HG02798 (cell line): Measurements from ENCODE around the gene MALRD1.

Experiments
- ATAC-seq: cut with Tn5 transposase; IDR thresholded peaks from one replicate; pipeline ENCODE4 v1.9.1; 2021; ENCODE audit warnings: mild to moderate bottlenecking; ENCODE audit not compliant: unreplicated experiment, poor library complexity

The MALRD1 gene

GRCh38 chr10:19556666-19557065, 508.1 kb downstream of the MALRD1 start:
- ATAC-seq: no peak

GRCh38 chr10:19561181-19561580, 512.6 kb downstream of the MALRD1 start:
- no peak for ATAC-seq

- no peak for ATAC-seq
These were observed 515.0 kb downstream of the MALRD1 start for GRCh38 chr10:19563388-19564141.

DNA sequence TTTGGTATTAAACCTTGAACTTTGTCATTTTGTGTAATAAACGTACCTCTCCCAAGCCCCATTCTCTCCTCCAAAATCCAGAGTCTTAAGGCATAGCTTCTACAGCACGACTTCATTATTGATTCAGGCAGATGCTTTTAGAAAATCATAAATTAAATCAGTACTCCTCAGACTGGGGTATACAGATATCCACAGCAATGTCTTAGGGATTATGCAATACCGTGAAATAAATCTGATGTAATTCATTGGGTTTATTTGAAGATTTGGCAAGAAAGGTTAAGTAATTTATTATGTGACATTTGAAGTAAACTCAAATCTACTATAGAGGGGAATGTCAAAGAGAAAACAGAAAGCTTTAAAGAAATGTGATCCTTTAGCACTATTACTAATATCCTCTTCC, 521.5 kb downstream of the MALRD1 start:
- ATAC-seq: no peak

DNA sequence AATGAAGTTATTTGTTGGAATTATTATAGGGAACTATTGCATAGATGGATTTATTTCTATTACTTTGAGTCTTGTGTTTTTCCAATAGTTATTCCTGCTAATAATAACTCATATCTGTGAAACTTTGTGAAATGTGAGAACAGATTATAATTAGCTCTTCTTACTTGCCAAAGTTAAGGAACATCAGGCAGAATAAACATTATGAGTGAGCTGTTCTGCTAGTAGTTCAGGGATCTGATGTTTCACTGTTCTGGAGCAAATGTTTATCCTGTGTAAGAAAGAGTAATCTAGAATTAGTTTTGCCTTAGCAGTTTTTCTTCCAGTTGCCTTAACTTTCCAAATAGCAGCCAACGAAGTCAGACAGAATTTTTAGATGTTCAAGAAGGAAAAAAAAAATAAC, 522.4 kb downstream of the MALRD1 start:
- ATAC-seq: no peak

- ATAC-seq: no peak
These were observed 523.5 kb downstream of the MALRD1 start for GRCh38 chr10:19572056-19572455.

- ATAC-seq: no peak
These were observed 528.0 kb downstream of the MALRD1 start for GRCh38 chr10:19576576-19576975.

GRCh38 chr10:19577381-19577780, 528.8 kb downstream of the MALRD1 start:
- no peak for ATAC-seq

DNA sequence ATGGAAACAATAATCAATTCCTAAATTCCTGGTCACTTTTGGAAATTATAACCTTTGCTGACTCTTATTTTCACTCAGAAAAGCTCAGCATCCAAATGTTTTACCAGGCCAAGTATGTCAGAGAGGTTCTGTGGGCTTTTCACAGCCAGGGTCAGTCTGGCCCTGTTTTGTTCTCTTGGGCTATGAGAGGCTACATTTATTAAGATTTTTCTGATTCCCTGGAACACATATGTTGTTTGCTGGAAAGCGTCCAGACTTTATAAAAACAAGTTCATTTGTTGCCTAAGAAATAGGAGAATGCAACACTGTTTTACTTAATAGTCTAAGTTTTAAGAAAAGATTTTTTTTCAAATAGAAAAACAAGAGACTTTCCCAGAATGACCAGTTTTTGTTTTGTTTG, 529.2 kb downstream of the MALRD1 start:
- no peak for ATAC-seq

DNA sequence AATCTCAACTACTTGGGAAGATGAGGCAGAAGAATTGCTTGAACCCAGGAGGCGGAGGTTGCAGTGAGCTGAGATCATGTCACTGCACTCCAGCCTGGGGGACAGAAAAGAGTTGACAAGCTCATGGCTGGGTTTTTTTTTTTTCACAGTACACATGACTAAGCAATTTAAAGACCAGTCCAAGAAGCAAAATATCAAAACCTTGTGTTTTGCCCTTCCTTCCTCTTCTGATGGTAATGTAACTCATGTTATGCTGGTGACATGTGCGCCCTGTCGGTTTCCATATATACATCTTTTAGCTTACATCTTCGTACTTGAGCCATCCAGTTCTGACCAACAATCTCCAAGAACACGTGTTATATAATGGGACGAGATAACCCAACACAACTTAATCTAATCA, 530.0 kb downstream of the MALRD1 start:
- no peak for ATAC-seq

DNA sequence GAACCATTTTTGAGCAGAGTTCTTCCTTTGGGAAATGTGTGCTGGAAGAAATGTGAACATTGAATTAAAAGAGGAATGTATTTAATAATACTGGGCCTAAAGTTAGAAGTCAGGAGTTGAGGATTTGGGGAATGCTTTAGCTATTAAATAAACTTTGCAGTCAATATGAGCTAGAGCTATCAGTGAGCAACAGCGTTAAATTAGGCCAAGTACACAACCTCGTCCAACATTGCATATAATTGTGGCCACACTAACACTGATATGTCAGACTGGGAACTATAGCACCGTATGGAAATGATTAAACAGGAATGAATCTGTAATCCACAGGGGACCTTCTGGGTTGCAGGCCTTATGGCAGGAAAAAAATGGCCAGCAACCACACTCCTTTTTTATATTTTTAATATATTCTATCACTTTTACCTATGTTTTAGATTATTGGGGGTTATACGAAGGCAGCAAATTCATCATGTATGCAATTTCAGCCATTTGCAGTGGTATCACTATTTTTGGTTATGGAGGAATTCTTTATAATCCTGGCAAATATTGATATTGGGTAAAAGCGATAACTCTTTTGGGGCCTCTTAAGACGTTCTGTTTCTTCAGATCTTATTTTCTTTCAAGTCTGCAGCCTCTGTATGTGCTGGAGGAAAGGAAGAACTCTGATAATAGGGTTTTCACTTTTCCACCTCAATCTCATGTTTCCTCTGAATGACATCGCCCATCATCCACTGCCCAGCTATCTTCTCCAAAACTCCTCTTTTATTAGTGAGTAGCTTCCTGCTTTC, 531.4 kb downstream of the MALRD1 start:
- ATAC-seq: no peak

DNA sequence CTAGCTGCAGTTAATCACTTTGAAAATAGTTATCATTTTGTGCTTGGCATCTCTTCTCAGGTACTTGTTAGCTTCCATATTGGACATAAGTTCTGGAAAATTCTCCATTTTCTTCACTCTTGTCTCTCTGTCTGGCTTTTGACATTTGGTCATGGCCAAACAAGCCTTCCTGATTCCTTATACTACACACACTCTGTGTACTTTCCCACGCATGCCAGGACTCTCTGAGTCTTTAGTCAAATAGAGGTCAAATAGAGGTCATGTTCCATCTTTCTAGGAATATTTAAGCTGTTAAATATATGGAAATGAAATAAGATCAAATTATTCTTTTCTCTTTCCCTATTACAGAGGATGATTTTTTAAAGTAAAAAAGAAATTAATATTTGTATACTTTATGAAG, 532.1 kb downstream of the MALRD1 start:
- no peak for ATAC-seq

GRCh38 chr10:19588608-19589007, 540.0 kb downstream of the MALRD1 start:
- no peak for ATAC-seq

- ATAC-seq: no peak
These were observed 543.7 kb downstream of the MALRD1 start for GRCh38 chr10:19592276-19592675.

DNA sequence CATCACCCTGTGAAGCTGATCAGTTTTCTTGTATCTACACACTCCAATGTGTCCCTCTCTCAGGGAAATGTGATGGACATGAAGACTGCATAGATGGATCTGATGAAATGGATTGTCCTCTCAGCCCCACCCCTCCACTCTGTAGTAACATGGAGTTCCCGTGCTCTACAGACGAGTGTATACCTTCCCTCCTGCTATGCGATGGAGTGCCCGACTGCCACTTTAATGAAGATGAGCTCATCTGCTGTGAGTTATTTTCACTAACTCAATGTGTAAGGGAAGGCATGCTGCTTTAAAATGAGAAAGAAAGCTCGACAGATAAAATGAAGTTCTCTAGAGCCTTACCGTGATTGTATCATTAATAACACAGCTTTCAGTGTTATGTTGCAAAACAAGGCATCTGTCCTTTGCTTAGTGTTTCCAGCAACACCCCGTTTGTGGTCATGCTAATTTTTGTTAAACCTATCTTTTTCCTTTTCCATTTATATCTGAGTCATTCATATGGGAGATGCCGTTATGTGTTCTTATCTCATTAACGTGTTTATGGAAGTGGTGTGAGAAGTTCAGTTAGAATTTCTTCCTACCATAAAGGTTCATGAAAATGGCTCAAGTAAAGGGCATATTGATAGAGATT, 546.7 kb downstream of the MALRD1 start:
- no peak for ATAC-seq

GRCh38 chr10:19605806-19606205, 557.2 kb downstream of the MALRD1 start:
- ATAC-seq: no peak

- ATAC-seq: no peak
These were observed 558.4 kb downstream of the MALRD1 start for GRCh38 chr10:19606968-19607367.

- no peak for ATAC-seq
These were observed 563.2 kb downstream of the MALRD1 start for GRCh38 chr10:19611775-19612174.

DNA sequence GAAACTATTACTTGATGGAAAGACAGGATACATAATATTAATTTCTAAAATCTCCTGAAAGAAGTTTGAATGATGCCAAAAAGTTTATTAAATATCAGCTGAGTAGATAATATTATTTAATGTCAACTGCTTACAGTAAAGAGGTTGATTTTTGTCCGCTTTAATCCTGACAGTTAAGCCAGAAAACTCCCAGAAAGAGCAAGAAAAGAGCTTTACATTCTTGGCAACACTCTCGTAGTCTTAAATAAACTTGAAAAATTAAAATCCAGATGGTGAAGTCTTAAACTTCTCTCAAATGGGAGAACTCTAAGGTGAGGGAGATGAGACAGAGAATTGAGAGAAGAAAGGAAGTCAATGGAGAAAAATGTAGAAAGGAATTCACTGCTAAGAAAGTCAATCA, 568.4 kb downstream of the MALRD1 start:
- no peak for ATAC-seq

DNA sequence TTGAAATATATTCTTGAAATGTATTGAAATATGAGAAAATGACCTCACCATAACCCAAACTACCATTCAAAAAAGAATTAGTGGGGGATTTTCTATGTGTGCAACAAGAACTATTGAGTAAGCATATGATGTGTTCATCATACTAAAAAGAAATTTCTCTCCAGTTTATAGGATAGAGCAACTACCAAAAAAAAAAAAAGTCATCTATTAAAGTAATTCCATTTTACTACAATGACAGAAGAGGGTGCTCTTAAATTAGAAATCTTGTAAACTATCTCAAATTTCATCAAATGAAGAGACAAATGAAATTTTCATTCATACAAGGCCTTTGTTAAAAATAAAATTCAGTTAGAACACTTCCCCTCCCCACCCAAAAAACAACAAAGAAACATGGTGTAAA, 572.2 kb downstream of the MALRD1 start:
- ATAC-seq: no peak

DNA sequence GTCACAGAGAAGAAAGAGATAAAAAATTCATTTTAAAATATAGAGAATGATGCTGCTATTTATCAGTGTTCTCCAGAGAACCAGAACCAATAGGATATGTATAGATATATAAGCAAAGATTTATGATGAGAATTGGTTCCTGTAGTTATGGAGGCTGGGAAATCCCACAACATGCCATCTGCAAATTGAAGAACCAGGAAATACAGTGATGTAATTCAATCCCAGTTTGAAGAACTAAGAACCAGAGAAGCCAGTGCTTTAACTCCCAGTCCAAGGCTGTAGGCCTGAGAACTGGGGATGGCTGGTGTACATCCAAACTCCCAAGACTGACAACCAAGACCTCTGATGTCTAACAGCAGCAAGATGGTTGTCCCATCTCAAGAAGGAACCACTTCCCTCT, 574.7 kb downstream of the MALRD1 start:
- no peak for ATAC-seq
